Measurements from ENCODE around the gene CACNA1D.
"Not testable (repeated sequence)": the region's sequence is repeated elsewhere in the genome, so short reads cannot be mapped to it uniquely, and the experiment has no call there.

Gene CACNA1D

DNA sequence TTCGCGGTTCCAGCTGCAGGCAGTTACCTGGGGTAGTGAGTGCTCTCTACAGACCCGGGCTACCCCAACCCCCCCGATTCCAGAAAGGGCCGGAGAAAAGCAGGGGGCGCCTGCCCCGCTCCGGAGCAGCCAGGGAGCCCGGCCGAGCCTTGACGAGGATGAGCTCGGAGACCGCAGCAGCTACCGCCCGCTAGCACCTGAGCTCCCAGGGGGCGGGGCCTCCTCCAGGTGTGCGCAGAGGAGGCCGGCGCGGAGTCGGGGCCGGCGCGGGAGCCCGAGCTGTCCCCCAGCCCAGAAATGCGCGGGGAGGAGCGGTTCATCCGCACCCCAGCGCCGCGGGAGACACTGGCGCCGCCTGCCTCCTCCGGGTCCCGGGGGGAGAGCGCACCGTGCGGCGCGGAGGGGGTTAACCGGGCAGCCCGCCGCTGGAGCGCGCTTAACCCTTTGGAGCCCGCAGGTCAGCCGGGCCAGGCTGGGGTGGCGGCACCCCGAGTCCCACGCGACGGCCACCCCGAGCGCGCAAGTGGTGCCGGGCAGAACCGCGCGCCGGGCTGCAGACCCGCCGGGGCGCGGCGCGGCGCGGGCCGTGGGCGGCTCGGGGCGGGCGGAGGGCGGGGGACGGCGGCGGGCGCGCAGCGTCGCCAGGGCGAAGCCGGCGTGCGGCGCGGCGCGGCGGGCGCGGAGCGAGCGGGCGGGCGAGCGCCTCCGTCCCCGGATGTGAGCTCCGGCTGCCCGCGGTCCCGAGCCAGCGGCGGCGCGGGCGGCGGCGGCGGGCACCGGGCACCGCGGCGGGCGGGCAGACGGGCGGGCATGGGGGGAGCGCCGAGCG lies at the start of gene CACNA1D:
Gene CACNA1D (plus strand): TSS at position 649 of the 829 bp plus-strand sequence. CDS start 556 bp downstream, outside the sequence.
- peak; percentile 46 for DNase-seq

DNA sequence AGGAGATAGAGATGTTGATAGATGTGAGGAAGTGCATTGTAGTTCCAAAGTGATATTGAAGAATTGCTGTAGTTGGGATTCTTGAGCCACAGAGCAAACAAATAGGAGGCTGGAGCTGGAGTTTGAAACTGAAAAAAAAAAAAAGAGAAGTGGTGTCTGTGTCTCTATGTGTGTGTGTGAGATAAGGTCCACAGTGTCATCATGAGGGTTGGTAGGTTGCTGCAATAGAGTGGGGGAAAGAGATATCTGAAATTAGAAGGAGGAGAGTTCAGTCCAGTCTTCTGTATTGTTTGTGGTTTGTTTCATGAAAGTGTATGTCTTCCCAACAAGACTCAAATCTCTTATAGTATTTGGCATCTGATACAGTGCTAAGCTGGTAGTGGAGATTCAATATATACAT lies 37.3 kb upstream of the CACNA1D start:
- no peak for DNase-seq

DNA sequence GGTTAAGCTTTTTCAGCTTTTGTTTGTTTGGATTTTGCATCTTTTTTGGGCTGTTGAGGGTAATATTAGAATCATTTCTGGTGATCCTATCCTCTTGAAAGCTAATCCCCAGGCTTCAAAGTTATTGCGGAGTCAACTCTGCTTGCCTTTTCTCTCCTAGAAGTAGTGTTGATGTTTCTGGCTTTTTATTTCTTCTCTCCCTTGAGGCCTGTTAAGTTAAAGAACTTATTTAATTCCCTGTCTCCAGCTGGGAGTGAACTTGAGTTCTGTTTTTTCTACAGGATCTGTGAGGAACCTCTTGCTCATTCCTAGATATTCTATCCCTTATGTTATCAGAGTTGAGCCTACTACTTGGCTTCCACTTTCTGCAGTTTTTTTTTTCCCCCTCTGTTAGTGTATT lies 34.1 kb upstream of the CACNA1D start:
- no peak for DNase-seq

DNA sequence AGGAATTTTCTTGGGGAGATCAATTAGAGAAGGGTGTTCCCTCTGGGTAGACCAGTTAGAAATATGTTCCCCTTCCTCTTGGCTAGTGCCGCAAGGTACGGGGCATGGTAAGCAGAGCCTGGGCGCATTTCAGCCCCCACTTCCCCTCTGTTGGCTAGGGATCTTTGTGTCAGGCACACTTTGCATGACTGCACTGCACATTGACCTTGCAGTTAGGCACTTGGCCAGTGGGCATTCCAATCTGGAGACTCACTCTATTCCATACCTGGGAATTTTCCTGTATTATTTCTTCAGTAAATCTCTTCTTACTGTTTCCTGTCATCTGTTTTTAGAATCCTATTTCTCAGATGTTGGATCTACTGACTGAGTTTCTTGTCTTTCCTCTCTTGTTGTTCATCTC lies 30.0 kb upstream of the CACNA1D start:
- DNase-seq = no peak

DNA sequence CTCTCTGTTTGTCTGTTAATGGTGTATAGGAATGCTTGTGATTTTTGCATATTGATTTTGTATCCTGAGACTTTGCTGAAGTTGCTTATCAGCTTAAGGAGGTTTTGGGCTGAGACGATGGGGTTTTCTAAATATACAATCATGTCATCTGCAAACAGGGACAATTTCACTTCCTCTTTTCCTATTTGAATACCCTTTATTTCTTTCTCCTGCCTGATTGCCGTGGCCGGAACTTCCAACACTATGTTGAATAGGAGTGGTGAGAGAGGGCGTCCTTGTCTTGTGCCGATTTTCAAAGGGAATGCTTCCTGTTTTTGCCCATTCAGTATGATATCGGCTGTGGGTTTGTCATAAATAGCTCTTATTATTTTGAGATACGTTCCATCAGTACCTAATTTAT lies 24.7 kb upstream of the CACNA1D start:
- DNase-seq = not testable (repeated sequence)

DNA sequence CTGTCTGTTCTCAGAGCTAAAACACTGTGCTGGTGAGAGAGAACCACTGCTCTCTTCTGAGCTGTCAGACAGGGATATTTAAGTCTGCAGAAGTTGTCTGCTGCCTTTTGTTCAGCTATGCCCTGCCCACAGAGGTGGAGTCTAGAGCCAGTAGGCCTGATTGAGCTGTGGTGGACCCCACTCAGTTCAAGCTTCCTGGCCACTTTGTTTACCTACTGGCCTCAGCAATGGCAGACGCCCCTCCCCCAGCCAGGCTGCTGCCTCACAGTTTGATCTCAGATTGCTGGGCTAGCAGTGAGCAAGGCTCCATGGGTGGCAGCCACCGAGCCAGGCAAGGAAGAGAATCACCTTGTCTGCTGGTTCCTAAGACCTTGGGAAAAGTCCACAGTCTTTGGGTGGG lies 21.0 kb upstream of the CACNA1D start:
- DNase-seq = no peak

DNA sequence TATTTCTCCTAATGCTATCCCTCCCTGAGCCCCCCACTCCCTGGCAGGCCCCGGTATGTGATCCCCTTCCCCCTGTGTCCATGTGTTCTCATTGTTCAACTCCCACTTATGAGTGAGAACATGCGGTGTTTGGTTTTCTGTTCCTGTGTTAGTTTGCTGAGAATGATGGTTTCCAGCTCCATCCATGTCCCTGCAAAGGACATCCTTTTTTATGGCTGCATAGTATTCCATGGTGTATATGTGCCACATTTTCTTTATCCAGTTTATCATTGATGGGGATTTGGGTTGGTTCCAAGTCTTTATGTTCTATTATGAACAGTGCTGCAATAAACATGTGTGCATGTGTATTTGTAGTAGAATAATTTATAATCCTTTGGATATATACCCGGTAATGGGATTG lies 18.0 kb upstream of the CACNA1D start:
- DNase-seq = not testable (repeated sequence)

DNA sequence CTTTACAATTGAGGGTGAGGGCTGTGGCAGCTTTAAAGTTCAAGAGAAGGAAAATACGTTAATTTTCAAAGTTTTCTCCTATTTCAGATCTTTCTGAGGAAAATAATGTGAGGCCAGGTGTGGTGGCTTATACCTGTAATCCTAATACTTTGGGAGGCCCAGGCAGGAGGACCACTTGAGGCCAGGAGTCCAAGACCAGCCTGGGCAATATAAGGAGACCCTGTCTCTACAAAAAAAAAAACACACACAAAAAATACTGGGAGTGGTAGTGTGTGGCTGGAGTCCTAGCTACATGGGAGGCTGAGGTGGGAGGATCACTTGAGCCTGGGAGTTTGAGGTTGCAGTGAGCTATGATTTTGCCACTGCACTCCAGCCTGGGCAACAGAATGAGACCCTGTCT lies 16.7 kb upstream of the CACNA1D start:
- not testable (repeated sequence) for DNase-seq

DNA sequence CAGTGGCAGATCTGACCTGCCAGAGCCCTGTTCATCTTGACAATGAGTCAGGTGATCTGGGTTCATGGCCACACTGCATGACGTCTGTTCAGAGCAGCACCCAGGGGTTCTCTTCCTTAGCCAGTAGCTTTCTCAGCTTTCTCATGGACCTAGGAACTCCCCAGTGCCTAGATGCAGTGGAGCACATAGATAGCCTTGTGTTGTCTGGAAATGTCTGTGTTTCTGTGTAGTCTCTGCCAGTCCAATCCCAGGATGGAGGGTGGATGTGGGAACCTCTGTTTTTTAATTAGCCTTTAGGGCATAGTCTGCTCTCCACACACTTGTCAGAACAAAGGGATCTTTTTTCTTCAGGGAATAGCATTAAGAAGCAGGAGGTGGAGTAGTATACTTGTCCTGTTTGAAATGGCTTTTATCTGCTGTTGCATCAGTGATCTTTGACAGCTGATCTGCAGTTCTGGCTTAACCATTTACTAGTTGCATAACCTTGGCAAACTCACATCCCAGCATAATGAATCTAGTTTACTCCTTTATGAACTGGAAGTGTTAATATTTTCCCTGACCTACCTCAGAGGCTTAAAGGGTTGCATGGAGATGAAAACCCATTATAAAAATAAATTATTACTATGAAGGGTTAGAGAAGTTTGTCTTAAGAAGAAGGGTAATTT lies 16.1 kb upstream of the CACNA1D start:
- DNase-seq = no peak

DNA sequence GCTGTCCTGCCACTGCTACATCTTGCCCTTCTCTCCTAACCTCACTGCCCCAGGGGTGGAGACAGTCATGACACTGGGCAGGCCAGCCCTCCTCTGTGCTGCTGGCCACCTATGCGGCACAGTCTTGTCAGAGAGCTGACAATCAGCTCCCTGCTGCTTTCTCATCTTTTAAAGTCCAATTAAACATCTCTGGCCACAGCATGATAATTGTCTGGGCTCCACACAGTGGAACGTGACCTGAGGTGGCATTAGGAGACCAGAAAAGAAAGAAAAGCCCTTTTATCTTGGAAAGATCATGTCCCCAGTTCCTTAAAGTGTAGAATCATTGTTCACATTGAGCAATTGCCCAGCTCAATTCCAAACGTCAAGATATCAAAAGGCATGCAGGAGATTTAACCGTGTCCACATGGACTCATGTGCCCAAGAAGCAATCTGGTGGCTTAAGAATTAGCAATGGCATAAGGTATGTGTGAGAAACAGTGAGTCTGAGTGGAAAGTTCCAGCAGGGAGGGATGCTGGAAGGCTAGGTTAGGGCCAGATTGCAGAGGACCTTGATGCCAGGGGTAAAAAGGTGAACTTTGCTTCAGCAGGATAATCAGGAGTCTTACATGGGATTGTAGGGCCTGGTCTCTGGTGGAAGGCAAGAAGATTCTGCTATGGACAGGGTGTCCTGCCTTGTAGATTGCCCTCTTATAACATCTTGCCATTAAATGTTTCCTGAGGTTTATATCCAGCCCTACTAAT lies 15.3 kb upstream of the CACNA1D start:
- DNase-seq = no peak

DNA sequence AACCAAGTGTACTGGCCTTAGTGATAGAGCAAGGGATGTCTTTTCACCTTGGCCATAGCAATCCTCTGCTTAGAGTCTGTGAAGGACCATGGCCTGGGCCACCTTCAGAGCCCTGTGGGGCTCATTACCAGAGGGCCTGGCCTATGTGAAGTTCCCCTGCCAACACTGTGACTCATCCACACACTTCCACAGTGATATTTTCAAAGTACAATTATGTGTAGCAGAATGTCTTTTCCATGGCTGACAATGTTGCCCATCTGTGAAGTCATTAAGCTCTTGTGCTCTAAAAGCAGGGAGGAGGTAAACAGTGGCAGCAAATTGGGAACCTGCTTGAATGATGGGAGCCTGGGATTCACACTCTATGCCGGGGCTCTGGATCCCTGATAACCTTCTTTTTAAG lies 12.2 kb upstream of the CACNA1D start:
- DNase-seq = no peak

DNA sequence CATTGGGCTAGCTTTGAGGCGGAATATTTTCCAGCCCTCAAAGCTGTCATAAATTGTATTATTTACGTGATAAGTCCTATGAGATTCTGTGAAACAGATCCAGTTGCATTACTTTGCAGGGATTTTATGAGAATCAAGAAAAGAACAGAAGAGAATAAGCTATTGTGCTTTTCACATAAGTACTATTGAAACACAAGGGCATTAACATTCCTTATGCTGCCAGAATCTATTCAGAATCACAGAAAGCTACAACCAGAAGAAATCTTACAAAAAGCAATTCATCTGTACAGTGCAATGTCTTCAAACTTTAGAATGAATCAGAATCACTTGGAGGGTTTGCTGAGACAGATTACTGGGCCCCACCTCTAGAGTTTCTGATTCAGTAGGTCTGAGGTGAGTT lies 10.6 kb upstream of the CACNA1D start:
- no peak for DNase-seq

DNA sequence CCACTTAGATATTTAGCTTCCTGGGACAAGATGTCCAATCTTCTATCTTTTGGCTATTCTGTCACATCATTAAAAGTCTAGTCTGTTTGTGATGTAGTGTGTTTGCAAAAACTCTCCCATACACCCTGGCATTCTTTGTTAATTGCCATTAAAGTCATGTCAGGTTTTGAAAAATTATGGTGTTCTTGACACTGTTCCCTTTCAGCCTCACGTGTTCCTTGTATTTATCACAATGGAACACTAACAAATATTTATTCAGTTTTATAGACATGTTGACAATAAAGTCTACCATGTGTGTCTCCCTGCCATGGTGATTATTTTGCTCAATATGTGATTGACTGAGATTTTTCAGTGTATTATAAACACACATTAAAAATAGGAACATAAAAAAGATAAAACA lies 9.4 kb upstream of the CACNA1D start:
- no peak for DNase-seq

DNA sequence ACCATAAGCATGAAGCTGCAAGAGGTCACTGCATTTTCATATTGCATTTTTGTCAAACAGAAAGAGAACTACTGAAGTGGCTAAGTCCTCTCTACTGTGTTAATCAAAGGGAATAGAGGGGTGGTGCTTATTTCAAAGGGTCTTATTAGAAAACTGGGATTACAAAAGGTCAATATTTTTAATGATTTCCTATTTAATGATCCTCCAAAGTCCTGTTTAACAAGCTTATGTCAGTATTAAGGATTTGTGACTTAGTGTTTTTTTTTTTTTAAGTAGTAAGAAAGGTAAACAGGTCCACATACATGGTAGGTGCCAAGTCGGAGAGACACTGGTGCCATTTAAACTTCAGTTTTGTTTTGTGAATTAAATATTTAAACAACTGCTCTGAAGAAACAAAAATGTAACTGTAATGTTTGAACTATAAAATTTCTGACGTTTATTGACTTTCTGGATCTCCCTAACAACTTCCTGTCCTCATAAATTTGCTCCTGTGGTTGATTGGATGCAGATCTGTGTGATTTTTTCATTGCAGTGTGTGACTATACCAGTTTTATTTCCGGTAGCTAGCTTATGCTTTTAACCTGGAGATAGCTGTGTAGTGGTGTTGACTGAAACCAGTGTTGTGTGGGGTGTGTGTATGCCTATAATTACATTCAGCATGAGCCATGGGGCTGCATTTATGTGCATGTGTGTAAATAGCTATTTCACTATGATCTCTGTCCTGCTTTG lies 8.6 kb upstream of the CACNA1D start:
- DNase-seq = no peak

DNA sequence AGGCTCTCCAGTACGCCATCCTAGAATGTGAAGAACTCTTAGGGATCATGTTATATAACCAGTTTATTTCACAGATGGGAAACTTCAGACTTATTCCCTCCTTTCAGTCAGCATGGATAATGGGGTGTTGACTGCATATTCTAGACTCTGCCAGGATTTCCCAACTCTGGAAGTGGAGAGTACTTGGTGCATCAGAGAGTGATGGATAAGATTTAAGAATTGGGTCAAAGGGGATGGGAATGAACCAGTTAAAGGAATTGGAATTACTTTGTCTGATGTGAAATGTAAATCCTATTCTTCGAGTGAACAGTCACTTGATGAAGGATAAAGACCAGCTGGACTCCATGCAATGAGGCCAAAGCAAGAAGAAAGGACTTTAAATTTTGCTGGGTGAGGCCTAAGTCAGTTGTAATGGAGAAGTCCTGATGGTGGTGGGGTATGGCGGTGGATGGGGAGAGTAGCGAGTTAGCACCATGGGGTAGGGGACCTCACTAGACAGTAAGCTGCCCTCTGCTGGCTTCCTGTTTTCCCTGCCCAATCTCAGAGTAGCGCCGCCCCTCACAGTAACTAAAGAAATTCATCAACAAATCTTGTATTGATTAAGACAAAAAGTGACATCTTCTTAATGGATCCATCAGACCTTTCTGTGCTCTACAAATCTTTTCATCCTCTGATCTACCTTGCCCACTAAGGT lies 7.3 kb upstream of the CACNA1D start:
- no peak for DNase-seq

DNA sequence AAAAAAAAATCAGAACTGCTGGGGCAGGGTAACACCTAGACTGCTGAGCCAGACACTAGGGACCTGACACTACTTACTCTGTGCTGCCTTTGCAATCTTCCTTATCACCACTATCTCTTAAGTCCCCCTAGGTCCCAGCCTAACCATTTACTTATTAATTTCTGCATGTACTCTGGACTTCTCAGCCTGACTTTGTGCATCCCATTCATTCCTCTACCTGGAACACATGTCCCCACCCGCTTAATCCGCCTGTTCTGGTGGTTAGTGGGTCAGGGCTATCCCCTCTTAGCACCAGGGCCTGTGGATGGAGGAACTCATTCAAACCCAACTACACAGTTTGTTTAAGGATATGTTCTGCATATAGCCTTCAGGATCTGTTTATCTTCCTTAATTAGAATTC lies 5.0 kb upstream of the CACNA1D start:
- no peak for DNase-seq

DNA sequence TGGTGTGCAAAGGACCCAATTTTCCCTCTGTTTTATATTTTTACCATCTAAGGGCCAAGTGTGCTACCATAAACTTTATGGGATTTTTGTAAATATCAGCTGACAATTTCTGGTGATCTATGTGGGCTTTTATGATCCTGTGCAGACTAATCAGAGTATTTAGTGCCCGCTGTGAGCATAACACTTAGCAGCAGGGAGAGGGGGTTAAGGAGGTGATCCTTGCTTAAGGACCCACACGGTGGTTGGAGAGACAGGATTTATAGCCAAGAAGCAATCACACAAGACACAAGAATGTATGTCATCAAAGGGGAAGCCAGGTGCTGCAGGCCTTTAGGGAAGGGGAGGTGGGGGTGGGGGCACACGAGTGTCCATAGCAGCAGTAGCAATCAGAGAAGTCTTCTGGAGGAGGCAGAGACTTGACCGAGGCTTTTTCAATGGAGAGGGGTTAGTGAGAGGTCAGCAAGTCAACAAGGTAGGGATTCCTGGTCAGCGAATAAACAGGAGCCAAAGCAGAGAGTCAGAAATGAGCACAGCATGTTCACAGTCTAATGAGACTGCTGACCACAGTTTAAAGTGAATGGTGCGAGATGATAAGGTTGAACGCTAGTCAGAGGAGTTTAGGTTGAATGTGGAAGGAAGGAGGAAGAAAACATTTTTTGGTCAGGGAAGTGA lies 4.5 kb upstream of the CACNA1D start:
- no peak for DNase-seq

DNA sequence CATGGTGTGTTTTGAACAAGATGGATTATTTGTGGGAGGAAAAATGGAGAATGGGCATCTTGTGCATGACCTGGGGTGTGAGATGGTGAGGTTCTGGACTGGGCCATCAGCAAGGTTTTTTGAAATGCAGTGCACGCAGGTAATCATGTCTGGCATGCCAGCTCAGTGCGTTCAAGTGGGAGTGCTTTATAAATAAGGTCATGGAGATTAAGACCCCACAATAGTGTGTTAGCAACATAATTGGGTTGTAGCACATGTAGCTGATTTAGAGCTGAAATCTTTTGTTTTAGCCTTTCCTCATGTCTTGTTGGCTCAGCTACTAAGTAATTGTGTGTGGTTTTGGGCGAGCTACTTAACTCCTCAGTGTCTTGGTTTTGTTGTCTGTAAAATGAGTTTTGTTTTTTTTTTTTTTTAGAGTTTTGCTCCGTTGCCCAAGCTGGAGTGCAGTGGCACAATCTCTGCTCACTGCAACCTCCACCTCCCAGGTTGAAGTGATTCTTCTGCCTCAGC lies 3.9 kb upstream of the CACNA1D start:
- DNase-seq = no peak

DNA sequence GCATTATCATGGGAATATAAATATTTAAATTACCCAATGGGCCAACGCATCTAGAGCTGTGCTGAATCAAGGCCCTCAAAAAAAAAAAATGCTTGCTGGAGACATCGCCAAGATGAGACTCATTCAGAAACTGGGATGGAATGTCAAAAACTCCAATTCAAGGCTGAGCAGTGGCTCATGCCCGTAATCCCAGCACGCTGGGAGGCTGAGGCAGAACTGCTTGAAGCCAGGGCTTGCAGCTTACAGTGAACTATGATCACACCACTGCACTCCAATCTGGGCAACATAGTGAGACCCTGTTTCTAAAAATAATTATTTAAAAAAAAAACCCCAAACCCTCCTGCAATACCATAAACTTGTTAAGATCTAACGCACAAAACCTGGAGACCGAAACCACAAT lies 3.1 kb upstream of the CACNA1D start:
- no peak for DNase-seq

DNA sequence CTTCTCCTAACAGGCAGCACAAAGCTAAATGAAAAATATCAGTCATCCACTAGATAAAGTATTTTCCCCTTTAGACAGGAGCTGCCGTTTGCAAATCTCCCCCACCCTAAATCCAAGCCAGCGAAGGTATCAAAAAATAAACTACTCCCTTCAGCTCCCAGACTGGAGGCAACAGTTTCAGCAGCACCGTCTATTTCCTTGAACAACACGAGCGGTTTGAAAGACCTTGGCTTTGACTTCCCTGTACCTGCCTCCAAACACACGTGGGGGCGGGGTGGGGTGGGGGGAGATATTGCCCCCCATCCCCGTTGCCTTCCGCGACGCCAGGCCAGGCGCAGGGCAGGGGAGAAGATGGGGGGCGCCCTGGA lies 832 bp upstream of the CACNA1D start:
- no peak for DNase-seq

DNA sequence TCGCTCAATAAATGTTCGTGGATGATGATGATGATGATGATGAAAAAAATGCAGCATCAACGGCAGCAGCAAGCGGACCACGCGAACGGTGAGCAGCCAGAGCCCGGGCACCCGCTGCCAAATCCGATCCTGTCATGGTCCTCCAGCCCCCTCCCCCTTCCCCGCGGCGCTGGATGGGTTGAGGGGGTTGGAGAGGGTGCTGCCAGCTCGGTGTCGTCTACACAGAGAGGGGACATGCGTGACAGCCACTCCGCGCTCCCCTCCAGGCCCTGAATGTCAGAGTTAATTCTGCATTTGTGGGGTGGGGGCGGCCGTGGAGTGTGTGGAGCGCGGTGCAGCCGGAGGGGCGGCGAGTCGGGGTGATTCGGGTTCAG lies 722 bp downstream of the CACNA1D start:
- DNase-seq = no peak

Measured in RPMI8226 (cell line).